GM12892 (cell line): ENCODE data around the gene GSTA2. TPM values are rescaled to one million over a fixed set of nuclear protein-coding genes. Genes with fewer than 3 reads are reported as not detected.
"Not testable (repeated sequence)": the region's sequence is repeated elsewhere in the genome, so short reads cannot be mapped to it uniquely, and the experiment has no call there.

Source experiments
- DNase-seq: peaks from one replicate; pipeline ENCODE4 v3.0.0; 2011; ENCODE audit not compliant: insufficient read length
- FAIRE-seq: peaks from 2 replicates; lab custom pipeline; 2011; peaks lifted over from hg19 to GRCh38; lab: Jason Lieb, UNC
- POLR2A ChIP-seq: IDR thresholded peaks from 2 replicates; pipeline ENCODE4 v1.6.1; 2011; ENCODE audit warnings: low read depth, low read length, control low read depth
- POLR2AphosphoS5 ChIP-seq: IDR thresholded peaks from 2 replicates; pipeline ENCODE4 v1.6.1; 2011; ENCODE audit warnings: low read depth, low read length, control low read depth
- TAF1 ChIP-seq: IDR thresholded peaks from 2 replicates; pipeline ENCODE4 v1.6.1; 2011; ENCODE audit warnings: low read depth, mild to moderate bottlenecking, control low read depth, low read length, borderline replicate concordance
- polyA plus RNA-seq: library from polyadenylated mRNA; unstranded; fragments of >200 nt; gene quantifications from one replicate; pipeline ENCODE4 v1.2.1, GENCODE V29; 2012; ENCODE audit warnings: missing spikeins, inconsistent platforms; ENCODE audit not compliant: missing spikeins

Gene GSTA2
- not detected for polyA plus RNA-seq

- not testable (repeated sequence) for DNase-seq, FAIRE-seq
Measured at GRCh38 chr6:52763322-52763916, at the start of gene GSTA2. GSTA2 (minus strand) TSS chr6:52763475; CDS start chr6:52757947, 5,528 bp downstream.

DNA sequence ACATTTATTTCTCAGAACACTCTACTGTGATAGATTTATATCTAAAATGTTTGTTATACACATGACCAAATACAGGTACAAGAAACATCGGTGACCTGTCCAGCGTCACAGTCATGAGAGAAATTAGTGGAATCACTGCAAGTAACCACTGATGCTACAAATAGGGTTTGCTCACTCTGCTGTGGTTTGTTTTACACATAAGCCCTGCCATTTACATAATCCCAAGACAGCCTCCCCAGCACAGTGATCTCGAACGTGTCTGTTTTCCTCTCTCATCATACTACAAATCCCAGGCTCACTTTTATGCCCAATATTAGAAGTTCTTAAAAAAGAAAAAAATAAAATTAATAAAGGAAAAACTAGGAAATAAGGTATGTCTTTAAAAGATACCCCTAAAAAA is 46.5 kb upstream of the GSTA2 start:
- not testable (repeated sequence) for FAIRE-seq, DNase-seq

DNA sequence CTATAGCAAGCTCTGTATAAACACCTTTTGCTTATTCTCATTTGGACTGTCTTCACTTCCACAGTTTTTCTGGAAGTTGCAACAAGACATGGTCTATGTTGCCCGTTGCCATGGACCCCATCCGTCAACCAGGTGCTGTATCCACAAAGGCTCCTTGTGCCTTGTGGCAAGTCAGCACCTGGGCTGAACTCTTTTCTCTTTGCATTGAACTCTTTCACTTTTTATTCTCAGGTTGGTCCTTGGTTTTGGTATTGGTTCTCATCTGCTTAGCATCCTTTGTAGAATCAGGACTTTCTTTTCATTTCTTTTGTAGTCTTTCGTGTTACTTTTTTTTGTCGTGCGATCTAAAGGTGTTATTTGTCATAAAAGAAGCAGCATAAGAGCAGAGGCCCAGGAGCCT is 45.4 kb upstream of the GSTA2 start:
- TF ChIP-seq TAF1 (no peak), POLR2A (no peak), POLR2AphosphoS5 (no peak)
- FAIRE-seq = no peak
- DNase-seq = no peak

- DNase-seq, FAIRE-seq: not testable (repeated sequence)
Measured at GRCh38 chr6:52803668-52804255, 40.5 kb upstream of the GSTA2 start, which contains the start of gene GSTA1. GSTA1 (minus strand) TSS chr6:52803816; CDS start chr6:52799267, 4,549 bp downstream.

DNA sequence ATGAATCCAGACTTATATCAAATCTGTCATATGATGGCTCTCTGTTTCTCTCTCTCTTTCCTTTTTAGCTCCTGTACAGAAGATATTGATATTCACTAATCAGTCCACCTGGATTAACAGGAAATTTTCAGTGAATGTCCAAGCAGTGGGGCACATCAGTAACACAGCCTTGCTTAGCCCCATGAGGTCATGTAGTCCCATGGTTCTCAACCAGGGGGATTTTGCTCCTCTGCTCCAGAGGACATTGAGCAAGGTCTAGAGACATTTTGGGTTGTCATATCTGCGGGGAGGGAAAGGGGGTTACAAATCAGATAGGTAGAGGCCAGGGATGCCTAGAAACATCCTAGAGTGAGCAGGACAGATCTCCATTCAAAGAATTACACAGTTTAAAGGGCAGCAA is 39.5 kb upstream of the GSTA2 start:
- TF ChIP-seq TAF1 (no peak), POLR2AphosphoS5 (no peak), POLR2A (no peak)
- FAIRE-seq = no peak
- no peak for DNase-seq

GRCh38 chr6:52801188-52801841 is 38.0 kb upstream of the GSTA2 start:
- TF ChIP-seq TAF1 (no peak), POLR2A (no peak), POLR2AphosphoS5 (no peak)
- DNase-seq (no peak), FAIRE-seq (no peak)

GRCh38 chr6:52799272-52799671 is 36.0 kb upstream of the GSTA2 start:
- DNase-seq, FAIRE-seq: not testable (repeated sequence)

GRCh38 chr6:52794366-52794765 is 31.1 kb upstream of the GSTA2 start:
- not testable (repeated sequence) for FAIRE-seq, DNase-seq

- TF ChIP-seq POLR2AphosphoS5 (no peak), POLR2A (no peak), TAF1 (no peak)
- no peak for DNase-seq
- no peak for FAIRE-seq
Measured at GRCh38 chr6:52790861-52791260, 27.6 kb upstream of the GSTA2 start.

- DNase-seq, FAIRE-seq: not testable (repeated sequence)
Measured at GRCh38 chr6:52789658-52790057, 26.4 kb upstream of the GSTA2 start.

DNA sequence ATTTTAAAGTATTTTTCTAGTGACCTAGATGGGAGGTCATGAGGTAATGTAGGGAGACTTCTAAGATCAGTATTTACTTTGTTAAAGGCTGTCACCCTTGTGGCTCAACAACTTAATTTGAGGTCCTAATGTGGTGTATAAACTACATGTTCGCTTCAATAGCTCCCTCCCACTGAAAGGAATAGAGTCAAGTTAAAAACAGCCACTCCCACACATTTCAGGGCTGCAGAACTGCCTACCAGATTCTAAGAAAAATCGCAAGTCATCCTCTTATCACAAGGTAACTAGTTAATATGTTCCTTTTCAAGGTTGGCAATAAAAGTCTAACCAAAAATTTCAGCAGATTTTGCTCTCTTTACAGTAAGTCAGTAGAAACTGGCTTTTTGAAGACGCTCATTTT is 25.2 kb upstream of the GSTA2 start:
- TF ChIP-seq POLR2AphosphoS5 (no peak), TAF1 (no peak), POLR2A (no peak)
- FAIRE-seq = no peak

GRCh38 chr6:52787917-52788316 is 24.6 kb upstream of the GSTA2 start:
- no peak for DNase-seq
- FAIRE-seq = no peak
- TF ChIP-seq POLR2A (no peak), POLR2AphosphoS5 (no peak), TAF1 (no peak)

More for the DNA sequence above, 25.2 kb upstream of the GSTA2 start:
- DNase-seq = no peak

- FAIRE-seq = no peak
- TF ChIP-seq POLR2AphosphoS5 (no peak), TAF1 (no peak), POLR2A (no peak)
- DNase-seq = no peak
Measured at GRCh38 chr6:52786249-52786956, 23.1 kb upstream of the GSTA2 start.

DNA sequence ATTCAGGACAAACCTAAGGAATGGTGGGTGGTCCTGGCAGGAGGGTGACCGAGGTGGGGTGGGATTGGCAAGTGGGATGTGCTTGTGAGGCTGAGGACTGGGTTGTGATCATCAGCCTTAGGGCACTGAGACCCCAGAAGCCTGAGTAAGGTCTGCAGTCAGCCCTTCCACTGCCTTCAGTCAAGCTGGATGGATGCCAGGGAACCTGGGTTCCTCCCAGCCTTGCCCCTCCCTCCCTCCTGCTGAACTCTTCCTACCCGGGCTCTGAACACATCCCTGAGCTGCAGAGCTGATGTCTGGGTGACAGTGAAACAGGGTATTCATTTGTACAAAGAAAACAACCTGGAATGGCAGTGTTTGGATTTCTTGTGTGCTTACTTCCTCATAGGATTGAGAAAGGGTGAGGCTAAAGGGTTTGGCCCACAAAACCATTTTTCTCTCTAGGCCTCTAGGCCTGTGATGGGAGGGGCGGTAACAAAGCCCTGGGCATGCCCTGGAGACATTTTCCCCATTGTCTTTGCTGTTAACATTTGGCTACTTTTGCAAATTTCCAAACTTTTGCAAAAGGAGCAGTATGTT is 19.5 kb upstream of the GSTA2 start:
- not testable (repeated sequence) for FAIRE-seq, DNase-seq

GRCh38 chr6:52782209-52782608 is 18.9 kb upstream of the GSTA2 start:
- not testable (repeated sequence) for DNase-seq, FAIRE-seq
